Stimulated activated CD4-positive, alpha-beta T cell treated with anti-CD3 and anti-CD28 coated beads, Interleukin-12 subunit alpha, Interleukin-12 subunit beta, amount 100 ng/mL, for 24 hours (primary cell): ENCODE measurements around the gene TMC5.
A peak's percentile ranks its signal among the peaks of the same experiment; 100 is the strongest.

Experiments used
- DNase-seq, 2 experiments: peaks; one replicate each; pipeline ENCODE4 v3.0.0-alpha.2; 2020; ENCODE audit warnings: low read depth in 2 of 2

Gene TMC5

GRCh38 chr16:19506965-19507364 is 89.3 kb downstream of the TMC5 start:
- DNase-seq: no peak

GRCh38 chr16:19507867-19508266 is 90.2 kb downstream of the TMC5 start:
- DNase-seq: no peak

DNA sequence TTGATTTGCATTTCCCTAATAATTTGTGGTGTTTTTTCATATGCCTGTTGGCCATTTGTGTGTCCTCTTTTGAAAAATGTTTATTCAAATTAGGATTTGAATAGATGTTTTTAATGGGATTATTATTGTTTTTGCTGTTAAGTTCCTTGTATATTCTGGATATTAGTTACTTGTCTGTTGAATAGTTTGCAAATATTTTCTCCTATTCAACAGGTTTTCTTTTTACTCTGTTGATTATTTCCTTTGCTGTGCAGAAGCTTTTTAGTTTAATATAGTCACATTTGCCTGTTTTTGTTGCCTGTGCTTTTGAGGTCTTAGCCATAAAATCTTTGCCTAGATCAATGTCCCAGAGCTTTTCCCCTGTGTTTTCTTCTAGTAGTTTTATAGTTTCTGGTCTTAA is 94.6 kb downstream of the TMC5 start:
- DNase-seq: no peak

DNA sequence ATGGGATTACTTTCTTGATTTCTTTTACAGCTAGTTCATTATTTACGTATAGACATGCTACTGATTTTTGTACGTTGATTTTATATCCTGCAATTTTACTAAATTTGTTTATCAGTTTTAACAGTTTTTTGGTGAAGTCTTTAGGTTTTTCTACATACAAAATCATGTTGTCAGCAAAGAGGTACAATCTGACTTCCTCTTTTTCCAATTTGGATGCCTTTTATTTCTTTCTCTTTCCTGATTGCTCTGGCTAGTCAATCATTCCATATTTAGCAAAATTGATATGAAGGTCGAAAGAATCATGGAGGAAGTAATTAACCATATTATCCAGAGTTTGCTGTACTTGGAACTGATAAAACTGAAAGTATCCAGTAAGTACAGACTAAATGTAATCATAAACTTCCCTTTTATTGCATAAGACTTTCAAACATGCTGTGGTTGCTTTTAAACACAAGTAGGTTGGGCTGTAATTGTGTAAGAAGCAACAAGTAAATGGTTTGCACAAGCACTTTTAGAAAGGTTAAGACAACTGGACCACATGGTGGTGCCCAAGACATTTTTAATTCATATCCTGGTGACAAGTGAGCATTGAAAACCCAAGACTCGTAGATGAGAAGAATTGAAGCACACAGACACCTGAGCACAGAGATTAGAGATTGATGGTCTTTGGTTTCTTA is 95.8 kb downstream of the TMC5 start:
- no peak for DNase-seq

DNA sequence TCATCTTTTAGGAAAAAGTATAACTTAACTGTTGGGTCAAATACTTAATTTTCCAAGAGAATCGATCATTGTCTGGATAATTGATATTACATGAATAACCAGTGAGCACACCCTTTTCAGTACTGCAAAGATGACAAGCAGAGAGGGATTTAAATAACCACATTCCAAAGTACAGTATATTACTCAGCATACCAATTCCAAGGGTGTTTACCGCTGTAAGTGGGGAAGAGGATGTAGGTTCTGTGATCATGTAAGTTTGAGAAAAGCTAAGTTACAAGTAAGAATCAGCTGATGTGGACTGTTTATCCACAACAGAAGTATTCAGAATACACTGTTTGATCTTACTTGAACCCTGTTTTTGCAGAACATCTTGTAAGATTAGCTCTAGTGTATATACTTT is 98.1 kb downstream of the TMC5 start:
- DNase-seq: no peak

- DNase-seq: no peak
Observed at GRCh38 chr16:19517424-19518089, 99.9 kb downstream of the TMC5 start.

DNA sequence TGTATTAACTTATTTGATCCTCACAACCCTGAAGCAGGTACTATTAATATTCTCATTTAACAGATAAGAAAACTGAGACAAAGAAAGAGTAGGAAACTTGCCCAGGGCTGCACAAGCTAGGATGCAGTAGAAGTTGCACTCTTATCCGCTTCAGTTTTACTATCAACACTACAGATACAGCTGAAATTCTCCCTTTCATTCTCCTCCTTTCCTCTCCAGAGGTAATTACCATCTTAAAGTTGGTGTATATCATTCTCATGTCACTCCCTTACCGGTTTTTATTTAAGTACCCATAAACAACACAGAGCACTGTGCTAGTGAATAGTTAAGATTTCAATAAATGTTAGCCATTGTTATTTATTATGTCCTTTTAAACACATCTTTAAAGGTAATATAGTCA is 100.7 kb downstream of the TMC5 start:
- no peak for DNase-seq

DNA sequence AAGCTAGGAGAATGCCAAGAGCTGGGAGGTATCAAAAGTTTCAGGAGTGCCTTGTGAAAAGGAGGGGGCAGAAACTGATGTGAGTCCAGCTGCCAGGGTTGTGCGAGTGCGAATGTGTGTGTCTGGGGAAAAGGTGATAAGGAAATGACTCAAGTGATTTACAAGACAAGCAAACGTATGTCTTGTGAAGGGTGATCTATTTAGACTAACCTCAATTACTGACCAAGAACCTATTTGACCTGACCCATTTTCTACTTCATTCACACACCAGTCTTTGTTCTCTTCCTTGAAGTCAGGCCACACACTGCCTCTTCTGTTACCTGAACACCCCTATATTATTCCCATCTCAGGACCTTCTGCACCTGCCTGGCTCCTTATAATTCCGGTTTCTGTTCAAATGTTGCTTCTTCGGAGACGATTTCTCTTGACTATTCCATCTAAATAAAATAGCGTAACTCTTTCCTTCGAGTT is 103.2 kb downstream of the TMC5 start:
- no peak for DNase-seq

GRCh38 chr16:19521471-19522396 is 104.1 kb downstream of the TMC5 start, which contains the start of gene GDE1:
Gene GDE1, minus strand, starts transcription at chr16:19522098. Its CDS starts 134 bp downstream, at chr16:19521964.
- DNase-seq: peak; percentile 92 to 95

DNA sequence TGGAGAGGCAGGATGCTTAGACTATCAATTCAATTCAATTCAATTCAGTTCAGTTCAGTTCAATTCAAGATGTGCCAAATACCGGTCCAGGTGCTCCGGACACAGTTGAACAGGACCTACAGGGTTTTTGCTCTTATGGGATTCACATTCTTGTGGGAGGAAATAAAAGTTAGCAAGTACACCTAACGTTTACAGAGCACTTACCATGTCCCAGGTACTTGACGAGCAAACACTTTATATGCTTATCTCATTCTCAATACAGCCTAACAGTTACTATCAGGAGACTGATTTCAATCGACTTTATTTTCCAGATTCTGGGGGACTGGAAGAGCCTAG is 104.7 kb downstream of the TMC5 start:
- DNase-seq: no peak

GRCh38 chr16:19522760-19523159 is 105.1 kb downstream of the TMC5 start:
- no peak for DNase-seq

GRCh38 chr16:19523184-19523558 is 105.5 kb downstream of the TMC5 start:
- no peak for DNase-seq

- peak; percentile 93 for DNase-seq
Observed at GRCh38 chr16:19523559-19524355, 106.1 kb downstream of the TMC5 start, which contains the start of gene CCP110. Gene CCP110, plus strand, starts transcription at chr16:19523942. Its CDS starts 3,940 bp downstream, at chr16:19527882.

DNA sequence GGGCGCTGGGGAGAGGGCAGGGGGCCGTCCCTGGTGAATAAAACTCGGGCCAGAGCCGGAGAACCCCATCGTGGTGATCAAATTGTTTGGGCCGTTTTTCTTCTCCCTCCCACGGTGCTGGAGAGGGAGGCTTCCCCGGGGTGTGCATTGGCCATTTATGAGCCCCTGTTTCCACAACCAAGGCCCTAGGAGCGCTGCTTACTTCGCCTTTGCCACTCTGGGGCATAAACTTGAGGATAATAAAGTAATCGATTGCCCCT is 106.6 kb downstream of the TMC5 start:
- no peak for DNase-seq

DNA sequence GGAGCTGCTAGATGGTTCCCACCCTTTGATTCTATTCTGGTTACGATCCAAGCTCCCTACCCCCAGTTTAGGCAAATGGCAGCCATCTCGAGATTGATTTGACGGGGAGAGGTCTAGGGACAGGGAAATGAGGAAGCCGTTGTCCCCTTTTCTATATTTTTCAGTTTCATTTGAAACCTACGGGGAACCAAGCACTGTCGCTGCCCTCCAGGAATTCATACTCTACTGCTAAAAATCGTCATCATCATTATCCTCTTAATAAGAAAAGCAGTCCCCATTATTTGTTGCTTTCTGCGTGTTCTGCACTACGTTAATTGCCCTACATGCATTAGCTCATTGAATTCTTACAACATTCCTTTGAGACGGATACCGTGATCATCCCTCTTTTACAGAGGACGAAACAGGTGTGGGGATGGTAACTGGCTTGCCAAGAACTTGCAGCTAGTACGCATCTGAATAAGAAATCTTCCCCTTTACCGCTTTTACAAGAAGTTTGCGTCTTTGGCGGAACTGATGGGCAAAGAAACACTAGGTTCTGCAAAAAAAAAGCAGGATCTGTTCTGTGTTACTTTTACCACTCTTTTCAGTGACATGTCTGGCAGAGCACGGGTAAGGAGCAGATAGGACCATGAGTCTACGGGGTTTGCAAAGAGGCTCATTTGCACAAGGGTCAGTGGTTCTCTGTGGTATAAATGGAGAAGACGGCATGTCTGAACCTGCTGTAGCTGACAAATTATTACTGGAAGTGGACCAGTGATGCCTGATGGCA is 107.1 kb downstream of the TMC5 start:
- DNase-seq: no peak

DNA sequence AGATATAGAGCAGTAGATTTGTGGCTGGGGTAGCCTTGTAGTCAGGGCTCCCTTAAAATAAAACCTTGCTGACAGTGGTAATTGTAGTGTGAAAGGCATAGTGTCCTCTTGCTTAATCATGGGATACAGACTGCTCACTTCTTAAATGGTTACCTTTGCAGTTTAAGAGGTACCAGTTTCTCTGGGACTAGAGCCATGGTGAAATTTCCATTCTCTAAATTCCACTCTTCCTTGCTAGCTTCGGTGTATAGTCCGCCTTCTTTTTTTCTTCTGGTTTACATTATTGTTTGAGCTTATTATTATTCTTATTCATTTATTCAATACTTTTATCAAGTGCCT is 107.7 kb downstream of the TMC5 start:
- DNase-seq: no peak

DNA sequence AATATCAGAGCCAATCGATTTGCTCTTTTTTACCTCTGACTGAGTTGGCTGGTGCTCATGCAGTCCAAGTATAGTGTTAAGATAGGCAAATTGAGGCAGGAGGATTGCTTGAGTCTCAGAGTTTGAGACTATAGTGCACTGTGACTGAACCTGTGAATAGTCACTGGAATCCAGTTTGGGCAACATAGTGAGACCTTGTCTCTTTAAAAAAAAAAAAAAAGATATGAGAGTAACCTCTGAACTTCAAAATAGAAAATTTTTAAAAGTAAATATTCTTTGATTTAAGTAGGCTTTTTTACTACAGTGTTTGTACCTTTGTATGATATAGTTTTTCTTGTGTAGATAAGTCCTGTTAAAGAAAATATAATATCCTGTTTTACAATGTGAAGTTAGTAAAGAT is 109.5 kb downstream of the TMC5 start:
- no peak for DNase-seq

GRCh38 chr16:19528666-19529065 is 111.0 kb downstream of the TMC5 start:
- no peak for DNase-seq

DNA sequence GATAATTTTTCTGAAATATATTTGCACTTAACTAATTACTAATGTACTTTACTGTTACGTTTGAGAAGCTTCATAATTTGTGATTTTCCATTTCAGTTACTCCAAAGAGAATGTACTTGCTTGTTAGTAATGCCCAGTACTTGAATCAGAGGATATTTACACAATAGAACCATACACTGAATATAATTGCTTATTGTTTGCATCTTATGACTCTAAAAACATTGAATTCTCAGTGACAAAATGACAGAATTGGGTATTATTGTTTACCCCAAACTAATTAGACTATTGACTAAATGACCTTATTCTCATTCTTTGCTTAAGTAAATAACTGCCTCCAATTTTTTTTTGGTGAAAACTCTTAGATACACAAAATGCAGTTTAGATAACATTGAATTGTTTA is 114.9 kb downstream of the TMC5 start:
- no peak for DNase-seq

DNA sequence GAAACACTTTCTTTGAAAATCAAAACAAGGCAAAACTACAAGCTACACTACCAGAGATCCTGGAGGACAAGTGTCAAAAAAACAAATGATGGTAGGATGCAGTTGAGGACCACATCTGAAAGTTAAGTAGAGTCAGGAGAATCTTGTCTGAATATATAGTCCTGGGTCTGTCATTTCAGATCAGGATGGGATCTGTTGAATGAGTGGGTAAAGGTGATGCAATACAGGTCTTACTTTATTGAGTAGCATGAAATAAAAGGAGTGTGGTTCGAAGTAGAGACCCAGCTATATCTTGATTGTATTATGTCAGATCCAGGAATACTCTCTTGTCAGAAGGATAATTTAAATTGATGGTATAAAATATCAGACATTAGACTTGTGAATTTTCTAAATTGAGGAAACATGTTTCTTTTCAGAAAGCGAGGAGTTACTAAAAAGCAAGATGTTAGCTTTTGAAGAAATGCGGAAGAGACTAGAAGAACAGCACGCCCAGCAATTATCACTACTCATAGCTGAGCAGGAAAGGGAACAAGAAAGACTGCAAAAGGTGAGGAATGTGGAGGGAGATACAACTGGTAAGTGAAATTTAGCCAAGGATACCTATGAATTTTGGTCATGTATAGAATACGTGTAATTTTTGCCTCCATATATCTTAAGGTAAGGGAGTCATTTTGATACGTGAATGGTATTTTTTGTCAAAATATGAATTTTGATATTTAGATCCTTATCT is 122.7 kb downstream of the TMC5 start:
- DNase-seq: no peak
